WERI-Rb-1 (cell line): Measurements from ENCODE around the gene EIF4G2.

ENCODE experiments used
- DNase-seq: peaks from one replicate; pipeline ENCODE4 v3.0.0-alpha.2; 2020
- H3K27ac ChIP-seq: fragments of 250-450 bp; sonication (Bioruptor Pico); 2 replicates; pipeline ENCODE4 v1.5.1; 2020; ENCODE audit warnings: mild to moderate bottlenecking, moderate library complexity
- H3K27me3 ChIP-seq: fragments of 250-450 bp; sonication (Bioruptor Pico); 2 replicates; pipeline ENCODE4 v1.5.1; 2021; ENCODE audit warnings: mild to moderate bottlenecking, low read depth, moderate library complexity; ENCODE audit not compliant: insufficient read depth, severe bottlenecking
- H3K36me3 ChIP-seq: fragments of 250-450 bp; sonication (Bioruptor Pico); 2 replicates; pipeline ENCODE4 v1.5.1; 2020; ENCODE audit warnings: mild to moderate bottlenecking, moderate library complexity
- H3K4me3 ChIP-seq: 2 replicates; pipeline ENCODE4 v1.5.1; 2011; ENCODE audit warnings: low read depth, mild to moderate bottlenecking, control low read depth, low read length
- H3K9me3 ChIP-seq: fragments of 250-450 bp; sonication (Bioruptor Pico); 2 replicates; pipeline ENCODE4 v1.5.1; 2021; ENCODE audit warnings: mild to moderate bottlenecking, moderate library complexity; ENCODE audit not compliant: severe bottlenecking
- TF ChIP-seq, protein P1 (sequence below): IDR thresholded peaks from 2 replicates; pipeline ENCODE4 v1.5.1; 2011; ENCODE audit warnings: low read depth, mild to moderate bottlenecking, control low read depth, inconsistent platforms, low read length

The EIF4G2 gene

DNA sequence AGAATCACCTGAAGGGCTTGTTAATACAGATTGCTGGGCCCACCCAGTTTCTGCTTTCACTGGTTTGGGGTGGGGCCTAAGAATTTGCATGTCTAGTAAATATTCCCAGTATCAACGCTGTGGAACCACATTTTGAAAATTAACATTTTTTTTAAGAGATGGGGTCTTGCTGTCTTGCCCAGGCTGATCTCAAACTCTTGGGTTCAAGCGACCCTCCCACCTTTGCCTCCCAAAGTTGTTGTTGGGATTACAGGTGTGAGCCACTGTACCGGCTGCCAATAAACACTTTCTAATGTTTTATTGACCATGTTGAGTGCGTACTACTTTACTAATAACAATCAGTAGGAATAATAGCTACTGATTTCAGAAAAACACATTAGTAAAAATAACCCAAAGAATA, 2.5 kb downstream of the EIF4G2 start:
- Histone ChIP-seq H3K9me3 (no peaks in the 10 kb centered on the region), H3K27ac (no peak overlapping the region), H3K36me3 (peaks cover 74% of the 10 kb centered on the region), H3K4me3 (no peak overlapping the region), H3K27me3 (no peaks in the 10 kb centered on the region)
- TF ChIP-seq, protein P1, sequence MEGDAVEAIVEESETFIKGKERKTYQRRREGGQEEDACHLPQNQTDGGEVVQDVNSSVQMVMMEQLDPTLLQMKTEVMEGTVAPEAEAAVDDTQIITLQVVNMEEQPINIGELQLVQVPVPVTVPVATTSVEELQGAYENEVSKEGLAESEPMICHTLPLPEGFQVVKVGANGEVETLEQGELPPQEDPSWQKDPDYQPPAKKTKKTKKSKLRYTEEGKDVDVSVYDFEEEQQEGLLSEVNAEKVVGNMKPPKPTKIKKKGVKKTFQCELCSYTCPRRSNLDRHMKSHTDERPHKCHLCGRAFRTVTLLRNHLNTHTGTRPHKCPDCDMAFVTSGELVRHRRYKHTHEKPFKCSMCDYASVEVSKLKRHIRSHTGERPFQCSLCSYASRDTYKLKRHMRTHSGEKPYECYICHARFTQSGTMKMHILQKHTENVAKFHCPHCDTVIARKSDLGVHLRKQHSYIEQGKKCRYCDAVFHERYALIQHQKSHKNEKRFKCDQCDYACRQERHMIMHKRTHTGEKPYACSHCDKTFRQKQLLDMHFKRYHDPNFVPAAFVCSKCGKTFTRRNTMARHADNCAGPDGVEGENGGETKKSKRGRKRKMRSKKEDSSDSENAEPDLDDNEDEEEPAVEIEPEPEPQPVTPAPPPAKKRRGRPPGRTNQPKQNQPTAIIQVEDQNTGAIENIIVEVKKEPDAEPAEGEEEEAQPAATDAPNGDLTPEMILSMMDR, result no peak
- DNase-seq, result no peak

DNA sequence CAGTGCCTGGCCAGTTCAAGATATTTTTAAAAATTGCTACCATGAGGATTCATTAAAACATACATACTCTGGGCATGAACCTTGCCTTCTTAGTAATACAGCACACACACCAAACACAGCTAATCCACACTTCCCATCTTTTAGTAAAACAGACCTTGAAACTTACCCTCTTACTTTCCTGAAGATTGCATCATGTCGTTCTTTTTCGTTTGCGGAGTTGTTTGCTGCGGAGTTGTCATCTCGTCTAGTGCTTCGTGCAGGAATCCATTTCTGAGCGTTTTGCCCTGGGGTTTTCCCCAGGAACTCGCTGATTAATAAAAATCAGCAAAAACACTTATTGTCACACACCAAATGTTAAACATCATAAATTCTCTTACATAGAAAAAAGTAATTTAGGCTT, 3.0 kb downstream of the EIF4G2 start:
- H3K36me3 ChIP-seq, result peaks cover 78% of the 10 kb centered on the region
- TF ChIP-seq, protein P1, result no peak
- H3K4me3 ChIP-seq, result no peak overlapping the region
- no peaks in the 10 kb centered on the region for H3K27me3 ChIP-seq
- no peak overlapping the region for H3K27ac ChIP-seq
- DNase-seq, result no peak
- H3K9me3 ChIP-seq, result no peaks in the 10 kb centered on the region

DNA sequence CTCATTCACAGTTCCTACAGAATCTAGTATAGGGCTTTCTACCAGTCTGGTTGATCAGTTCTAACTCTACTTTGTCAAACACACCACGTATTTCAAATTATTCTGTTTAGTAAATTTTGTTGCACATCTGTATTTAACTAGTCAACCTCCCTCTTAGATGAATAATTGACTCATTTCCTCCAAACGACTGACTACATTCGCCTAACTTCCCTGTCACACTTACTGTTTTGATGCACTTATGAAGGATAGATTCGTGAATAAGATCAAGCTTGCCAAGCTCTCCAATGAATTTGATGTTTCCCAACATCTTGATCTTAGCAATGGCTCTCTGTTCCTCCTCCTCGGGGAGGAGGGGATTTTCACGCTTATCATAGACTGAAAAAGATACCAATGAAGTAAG, 5.0 kb downstream of the EIF4G2 start:
- Histone ChIP-seq H3K4me3 (no peak overlapping the region), H3K27me3 (no peaks in the 10 kb centered on the region)
- no peak for DNase-seq

DNA sequence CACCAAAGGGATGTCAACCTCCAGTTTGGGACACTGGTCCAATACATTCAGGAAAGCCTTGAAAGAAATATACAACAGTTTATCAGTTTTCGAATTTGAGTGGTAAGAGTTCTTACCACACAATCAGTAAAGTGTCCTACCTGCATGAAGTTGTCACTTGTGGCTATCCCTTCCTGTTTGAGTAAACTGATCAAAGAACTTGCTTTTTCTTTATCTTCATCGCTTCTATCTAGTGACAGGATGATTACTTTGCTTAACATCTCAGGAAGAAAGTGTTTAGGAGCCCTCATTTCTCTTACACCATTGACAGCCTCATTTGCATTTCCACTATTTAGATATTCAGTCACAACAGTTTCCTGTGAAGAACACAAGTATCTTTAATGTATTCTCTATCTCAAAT, 8.4 kb downstream of the EIF4G2 start:
- Histone ChIP-seq H3K27me3 (no peaks in the 10 kb centered on the region), H3K4me3 (no peak overlapping the region), H3K9me3 (no peaks in the 10 kb centered on the region), H3K27ac (no peak overlapping the region), H3K36me3 (peaks cover 94% of the 10 kb centered on the region)
- TF ChIP-seq, protein P1, result no peak
- DNase-seq, result no peak

More for the DNA sequence above, 5.0 kb downstream of the EIF4G2 start:
- no peak overlapping the region for H3K27ac ChIP-seq
- H3K36me3 ChIP-seq, result peaks cover 99% of the 10 kb centered on the region
- TF ChIP-seq, protein P1, result no peak
- no peaks in the 10 kb centered on the region for H3K9me3 ChIP-seq

DNA sequence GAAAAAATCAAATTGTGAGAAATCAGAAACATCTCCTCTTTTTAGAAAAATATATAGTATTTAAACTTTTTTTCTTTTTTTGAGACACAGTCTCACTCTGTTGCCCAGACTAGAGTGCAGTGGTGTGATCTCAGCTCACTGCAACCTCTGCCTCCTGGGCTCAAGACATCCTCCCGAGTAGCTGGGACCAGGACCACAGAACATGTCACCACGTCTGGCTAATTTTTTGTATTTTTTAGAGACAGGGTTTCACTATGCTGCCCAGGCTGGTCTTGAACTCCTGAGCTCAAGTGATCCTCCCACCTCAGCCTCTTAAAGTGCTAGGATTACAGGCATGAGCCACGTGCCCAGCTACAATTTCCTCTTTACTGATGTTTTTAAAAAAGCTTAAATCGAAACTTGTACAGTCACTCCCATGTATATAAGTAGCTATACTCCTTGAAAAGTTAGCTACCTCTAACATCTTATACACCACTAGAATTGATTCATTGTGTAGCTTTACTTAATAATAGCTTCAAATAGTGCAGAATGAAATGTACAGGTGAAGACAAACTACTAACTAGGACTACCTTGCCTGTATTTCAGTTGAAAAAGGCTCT, 10.3 kb downstream of the EIF4G2 start:
- TF ChIP-seq, protein P1, result no peak
- no peak overlapping the region for H3K27ac ChIP-seq
- H3K4me3 ChIP-seq, result no peak overlapping the region
- DNase-seq, result no peak
- no peaks in the 10 kb centered on the region for H3K9me3 ChIP-seq
- H3K27me3 ChIP-seq, result no peaks in the 10 kb centered on the region
- H3K36me3 ChIP-seq, result peaks cover 75% of the 10 kb centered on the region

DNA sequence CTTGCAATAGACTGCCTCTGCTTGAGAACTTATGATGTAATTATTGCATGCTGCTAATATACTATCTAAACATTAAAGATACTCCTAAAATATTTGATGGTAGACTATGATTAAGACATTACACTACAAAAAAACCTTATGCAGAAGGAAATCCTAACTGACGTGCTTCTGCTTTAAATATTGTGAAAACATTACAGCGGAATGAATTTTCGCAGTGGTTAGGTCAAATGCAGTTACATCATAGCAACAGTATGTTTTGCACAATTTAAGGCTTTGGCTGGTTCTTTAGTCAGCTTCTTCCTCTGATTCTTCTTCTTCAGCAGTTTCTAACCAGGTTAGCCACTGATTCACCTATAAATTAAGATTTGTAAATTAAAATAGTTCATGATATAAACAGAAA, 11.2 kb downstream of the EIF4G2 start:
- Histone ChIP-seq H3K9me3 (no peaks in the 10 kb centered on the region), H3K27ac (no peak overlapping the region), H3K4me3 (no peak overlapping the region), H3K36me3 (peaks cover 66% of the 10 kb centered on the region), H3K27me3 (no peaks in the 10 kb centered on the region)
- TF ChIP-seq, protein P1, result no peak
- no peak for DNase-seq
